IMR-90 (cell line): ENCODE data around the gene PCDHA12. TPM values are rescaled to one million over a fixed set of nuclear protein-coding genes. Genes with fewer than 3 reads are reported as not detected.

ENCODE experiments used
- ATAC-seq: fragments of 200-7000 bp; cut with Tn5 transposase; 2 replicates; pipeline ENCODE4 v1.9.1; 2020; ENCODE audit warnings: low read depth, mild to moderate bottlenecking, moderate library complexity
- BruUV-seq: library from RNA; stranded (reverse); fragments of 400-500 nt; replicated peaks from 2 replicates; lab custom pipeline; 2021; lab: Mats Ljungman, UMichigan
- CTCF ChIA-PET: fragments of 300-600 bp; formaldehyde crosslinking; extraction: SDS; loops from one replicate; lab custom pipeline; 2021; ENCODE audit warnings: antibody characterized with exemption; lab: Yijun Ruan, JAX
- POLR2A ChIA-PET: fragments of 300-600 bp; sonication (Branson Sonifier 250); formaldehyde crosslinking; loops from one replicate; lab custom pipeline; 2022; ENCODE audit warnings: antibody characterized with exemption; ENCODE audit not compliant: unreplicated experiment; lab: Charles Lee
- DNase-seq: peaks from one replicate; pipeline ENCODE4 v3.0.0; 2013
- H2AFZ ChIP-seq: replicated peaks from 2 replicates; pipeline ENCODE3; 2013; ENCODE audit warnings: low read length, mild to moderate bottlenecking; ENCODE audit not compliant: poor library complexity
- H2AK5ac ChIP-seq: 2 replicates; pipeline ENCODE4 v1.6.1; 2013; ENCODE audit warnings: low read depth, low read length, inconsistent platforms
- H2AK9ac ChIP-seq: replicated peaks from 2 replicates; pipeline ENCODE3; 2013; ENCODE audit warnings: mild to moderate bottlenecking, low read depth, low read length, moderate library complexity; ENCODE audit not compliant: poor library complexity
- H2BK120ac ChIP-seq: 2 replicates; pipeline ENCODE4 v1.6.1; 2013; ENCODE audit warnings: low read depth, low read length, inconsistent platforms
- H2BK15ac ChIP-seq: 3 replicates; pipeline ENCODE4 v1.6.1; 2013; ENCODE audit warnings: low read depth, low read length, inconsistent platforms
- H2BK20ac ChIP-seq: 2 replicates; pipeline ENCODE4 v1.6.1; 2013; ENCODE audit warnings: low read depth, mild to moderate bottlenecking, inconsistent platforms, low read length, moderate library complexity
- H2BK5ac ChIP-seq: 2 replicates; pipeline ENCODE4 v1.6.1; 2013; ENCODE audit warnings: mild to moderate bottlenecking, low read depth, low read length, inconsistent platforms; ENCODE audit not compliant: poor library complexity, severe bottlenecking
- H3K14ac ChIP-seq: replicated peaks from 2 replicates; pipeline ENCODE4 v1.6.1; 2013; ENCODE audit warnings: low read depth, low read length, inconsistent platforms
- H3K18ac ChIP-seq: 2 replicates; pipeline ENCODE4 v1.6.1; 2013; ENCODE audit warnings: low read depth, low read length, control low read depth
- H3K23ac ChIP-seq: 2 replicates; pipeline ENCODE4 v1.6.1; 2013; ENCODE audit warnings: low read depth, low read length, inconsistent platforms
- H3K27ac ChIP-seq: 2 replicates; pipeline ENCODE4 v1.5.1; 2013; ENCODE audit warnings: mild to moderate bottlenecking, control low read depth, low read length; ENCODE audit not compliant: insufficient read depth
- H3K27me3 ChIP-seq: 2 replicates; pipeline ENCODE4 v1.6.1; 2013; ENCODE audit warnings: low read length; ENCODE audit not compliant: control insufficient read depth, insufficient read depth
- H3K36me3 ChIP-seq: 2 replicates; pipeline ENCODE4 v1.6.1; 2013; ENCODE audit warnings: low read length, mixed read lengths; ENCODE audit not compliant: control insufficient read depth, insufficient read depth
- H3K4ac ChIP-seq: 2 replicates; pipeline ENCODE4 v1.6.1; 2013; ENCODE audit warnings: low read depth, low read length, inconsistent platforms
- H3K4me1 ChIP-seq: 2 replicates; pipeline ENCODE4 v1.6.1; 2013; ENCODE audit warnings: low read length, mixed read lengths; ENCODE audit not compliant: control insufficient read depth, insufficient read depth
- H3K4me2 ChIP-seq: 2 replicates; pipeline ENCODE4 v1.6.1; 2013; ENCODE audit warnings: low read depth, mild to moderate bottlenecking, control low read depth, low read length, moderate library complexity
- H3K4me3 ChIP-seq: 2 replicates; pipeline ENCODE4 v1.5.1; 2013; ENCODE audit warnings: low read depth, mild to moderate bottlenecking, control low read depth, low read length, moderate library complexity; ENCODE audit not compliant: insufficient read depth
- H3K56ac ChIP-seq: 2 replicates; pipeline ENCODE4 v1.6.1; 2013; ENCODE audit warnings: low read length, inconsistent platforms; ENCODE audit not compliant: insufficient read depth; ENCODE audit errors: extremely low read depth
- H3K79me1 ChIP-seq, 2 experiments: 2 replicates each; pipeline ENCODE4 v1.6.1; 2013; ENCODE audit warnings: low read length in 2 of 2, inconsistent platforms in 1 of 2, low read depth in 1 of 2
- H3K9ac ChIP-seq: 2 replicates; pipeline ENCODE4 v1.6.1; 2013; ENCODE audit warnings: low read depth, low read length, control low read depth
- H3K9me1 ChIP-seq: 2 replicates; pipeline ENCODE4 v1.6.1; 2013; ENCODE audit warnings: low read length, inconsistent platforms; ENCODE audit not compliant: insufficient read depth
- H3K9me3 ChIP-seq: 2 replicates; pipeline ENCODE4 v1.6.1; 2013; ENCODE audit warnings: low read length; ENCODE audit not compliant: control insufficient read depth, insufficient read depth
- H4K20me1 ChIP-seq: 2 replicates; pipeline ENCODE4 v1.6.1; 2013; ENCODE audit warnings: low read length, inconsistent platforms; ENCODE audit not compliant: insufficient read depth
- H4K5ac ChIP-seq: 2 replicates; pipeline ENCODE4 v1.6.1; 2013; ENCODE audit warnings: mild to moderate bottlenecking, low read depth, low read length, control low read depth
- H4K8ac ChIP-seq, 2 experiments: 2 replicates each; pipeline ENCODE4 v1.6.1; 2013; ENCODE audit warnings: low read depth in 2 of 2, low read length in 2 of 2, control low read depth in 1 of 2, inconsistent platforms in 1 of 2
- H4K91ac ChIP-seq: 2 replicates; pipeline ENCODE4 v1.6.1; 2013; ENCODE audit warnings: low read depth, low read length, inconsistent platforms; ENCODE audit not compliant: insufficient read depth
- BHLHE40 ChIP-seq: fragments of 150-350 bp; IDR thresholded peaks from 2 replicates; pipeline ENCODE4 v1.6.1; 2016; ENCODE audit warnings: mild to moderate bottlenecking, low read depth, low read length
- CEBPB ChIP-seq: IDR thresholded peaks from 2 replicates; pipeline ENCODE4 v1.6.1; 2012; ENCODE audit warnings: low read depth, low read length, improper control_type of control experiment
- CHD1 ChIP-seq: IDR thresholded peaks from 2 replicates; pipeline ENCODE4 v1.6.1; 2012; ENCODE audit warnings: low read depth, low read length, improper control_type of control experiment
- CTCF ChIP-seq: conservative IDR thresholded peaks from 2 replicates; pipeline ENCODE4 v1.5.1; 2012; ENCODE audit warnings: mild to moderate bottlenecking, low read depth, low read length, improper control_type of control experiment
- ELK1 ChIP-seq: fragments of 150-350 bp; IDR thresholded peaks from 2 replicates; pipeline ENCODE4 v1.6.1; 2016; ENCODE audit warnings: low read depth, mild to moderate bottlenecking, low read length, moderate library complexity, borderline replicate concordance
- FOS ChIP-seq: fragments of 150-350 bp; IDR thresholded peaks from 2 replicates; pipeline ENCODE4 v1.6.1; 2016; ENCODE audit warnings: low read depth, low read length
- MAZ ChIP-seq: IDR thresholded peaks from 2 replicates; pipeline ENCODE4 v1.6.1; 2012; ENCODE audit warnings: low read depth, mild to moderate bottlenecking, low read length, improper control_type of control experiment, moderate library complexity, borderline replicate concordance
- MXI1 ChIP-seq: IDR thresholded peaks from 2 replicates; pipeline ENCODE4 v1.6.1; 2012; ENCODE audit warnings: low read depth, mild to moderate bottlenecking, low read length, moderate library complexity, borderline replicate concordance
- NFE2L2 ChIP-seq: fragments of 150-350 bp; IDR thresholded peaks from 2 replicates; pipeline ENCODE4 v1.6.1; 2016; ENCODE audit warnings: low read depth, mild to moderate bottlenecking, low read length
- POLR2A ChIP-seq: IDR thresholded peaks from 2 replicates; pipeline ENCODE4 v1.6.1; 2012; ENCODE audit warnings: mild to moderate bottlenecking, low read depth, low read length
- RAD21 ChIP-seq: IDR thresholded peaks from 2 replicates; pipeline ENCODE4 v1.6.1; 2012; ENCODE audit warnings: low read length, improper control_type of control experiment
- RCOR1 ChIP-seq: IDR thresholded peaks from 2 replicates; pipeline ENCODE4 v1.6.1; 2012; ENCODE audit warnings: mild to moderate bottlenecking, low read length, improper control_type of control experiment; ENCODE audit not compliant: insufficient replicate concordance
- RFX5 ChIP-seq: IDR thresholded peaks from 2 replicates; pipeline ENCODE4 v1.8.0; 2012; ENCODE audit warnings: low read depth, mild to moderate bottlenecking, low read length, moderate library complexity
- SMC3 ChIP-seq: fragments of 150-350 bp; IDR thresholded peaks from 2 replicates; pipeline ENCODE4 v1.6.1; 2016; ENCODE audit warnings: low read depth, mild to moderate bottlenecking, antibody characterized with exemption, low read length, moderate library complexity
- USF2 ChIP-seq: fragments of 150-350 bp; IDR thresholded peaks from 2 replicates; pipeline ENCODE4 v1.6.1; 2017; ENCODE audit warnings: mild to moderate bottlenecking, antibody characterized with exemption, low read length, low read depth
- WGBS, 2 experiments: methylation state at CpG; one replicate each; pipeline versions ENCODE4 v1.1.5 to v1.1.7; 2013; ENCODE audit warnings: missing lambda C conversion rate in 2 of 2; ENCODE audit not compliant: insufficient read length in 1 of 2; ENCODE audit errors: extremely low coverage in 2 of 2; 5-methylcytosine and 5-hydroxymethylcytosine counted together
- dilution Hi-C: fragments of 300-500 bp; cut with HindIII; formaldehyde crosslinking; loops from one replicate; pipeline ENCODE4 v1.14.3; 2018; ENCODE audit warnings: low sequenced_read_pairs; ENCODE audit not compliant: unreplicated experiment
- in situ Hi-C: fragments of 300-500 bp; cut with MboI; formaldehyde crosslinking; loops from 3 replicates; pipeline ENCODE4 v1.14.3; 2019; ENCODE audit warnings: low sequenced_read_pairs, inconsistent platforms, mixed read lengths
- intact Hi-C: fragments of 100-400 bp; cut with micrococcal nuclease; formaldehyde crosslinking; loops from 2 replicates; pipeline ENCODE4 v1.10.0; 2022
- polyA plus RNA-seq, 3 experiments: library from polyadenylated mRNA; depleted of rRNA; stranded (reverse); fragments of >200 nt; gene quantifications; 2 replicates each; pipeline ENCODE4 v1.2.3, GENCODE V29; 2012; ENCODE audit warnings: low replicate concordance in 1 of 3
- total RNA-seq: library from RNA; depleted of rRNA; stranded (reverse); fragments of >200 nt; gene quantifications from 2 replicates; pipeline ENCODE4 v1.2.3, GENCODE V29; 2012

PCDHA12 gene
- total and polyA plus RNA-seq, 2 of the 4 experiments (the other 2 are of a cell fraction), result not detected

- Histone ChIP-seq H3K36me3 (no peaks in the 10 kb centered on the region), H2BK20ac (no peak overlapping the region), H2AK9ac (no peak overlapping the region), H4K8ac (no peak overlapping the region), H4K5ac (no peak overlapping the region), H2BK15ac (no peak overlapping the region), H3K79me1 (no peaks in the 10 kb centered on the region), H3K9me1 (no peaks in the 10 kb centered on the region), H3K9me3 (peaks cover 23% of the 10 kb centered on the region), H3K27ac (no peak overlapping the region), H2AFZ (no peak overlapping the region), H4K91ac (no peak overlapping the region), H3K14ac (no peak overlapping the region), H3K4me2 (no peak overlapping the region), H3K4ac (no peak overlapping the region), H3K9ac (no peak overlapping the region), H4K20me1 (no peaks in the 10 kb centered on the region), H3K4me3 (no peak overlapping the region), H2AK5ac (no peak overlapping the region), H3K18ac (no peak overlapping the region), H3K23ac (no peak overlapping the region), H3K27me3 (no peaks in the 10 kb centered on the region), H3K56ac (no peak overlapping the region), H3K4me1 (no peaks in the 10 kb centered on the region), H2BK120ac (no peak overlapping the region), H2BK5ac (no peak overlapping the region)
- 45% methylated on average over 71 of the region's 79 CpGs; no CpG with 5 or more reads in 1 of the 2 experiments for WGBS, 2 experiments
- dilution Hi-C loops (no loop called here), in situ Hi-C loops (no loop called here), intact Hi-C loops (no loop called here)
- TF ChIP-seq SMC3 (no peak), POLR2A (no peak), ELK1 (no peak), NFE2L2 (no peak), MAZ (no peak), RAD21 (no peak), CTCF (no peak), MXI1 (no peak), BHLHE40 (no peak), RFX5 (no peak), USF2 (no peak), CEBPB (no peak), FOS (no peak), CHD1 (no peak), RCOR1 (no peak)
- ChIA-PET CTCF (no interaction called here), POLR2A (no interaction called here)
- no peak for ATAC-seq
- DNase-seq, result no peak
- no TSS peak for BruUV-seq
These were observed 9.0 kb downstream of the PCDHA12 start for GRCh38 chr5:140883927-140884697.
